Hair follicular keratinocyte (primary cell): ENCODE measurements around the gene LY9. TPM values are rescaled to one million over a fixed set of nuclear protein-coding genes. Genes with fewer than 3 reads are reported as not detected.

Source experiments
- total RNA-seq: library from RNA; depleted of rRNA; stranded (reverse); fragments of >200 nt; gene quantifications from 2 replicates; pipeline ENCODE4 v1.2.3, GENCODE V29; 2015

Gene LY9
- total RNA-seq, result not detected in 2 replicates

GRCh38 chr1:160795951-160796383 is at the start of gene LY9:
Gene LY9 (plus strand): TSS chr1:160796174. CDS start chr1:160796188, 14 bp downstream.

GRCh38 chr1:160862203-160863060 is 66.5 kb downstream of the LY9 start, which contains the start of gene CD244:
Gene CD244 (minus strand): TSS chr1:160862887. CDS start chr1:160862677, 210 bp downstream.

Other genes with a start within 250 kb of the LY9 start
- not detected in 2 replicates for gene CD84, start 216.7 kb upstream of the LY9 start, total RNA-seq
- gene SLAMF1, start 149.1 kb upstream of the LY9 start, total RNA-seq, result not detected in 2 replicates
- gene CD48, start 84.4 kb upstream of the LY9 start, total RNA-seq, result not detected in 2 replicates
- gene SLAMF7, start 56.9 kb upstream of the LY9 start, total RNA-seq, result 0.19 and 1.0 TPM in 2 replicates
- not detected in 2 replicates for gene CD244, start 66.7 kb downstream of the LY9 start, total RNA-seq
- gene ITLN1, start 89.0 kb downstream of the LY9 start, total RNA-seq, result not detected in 2 replicates
- not detected in 2 replicates for gene ITLN2, start 158.6 kb downstream of the LY9 start, total RNA-seq
- gene F11R, start 225.0 kb downstream of the LY9 start, total RNA-seq, result 97.3 and 126 TPM in 2 replicates
- gene TSTD1, start 242.8 kb downstream of the LY9 start, total RNA-seq, result 123 and 299 TPM in 2 replicates
- gene USF1, start 249.8 kb downstream of the LY9 start, total RNA-seq, result 20.1 and 30.0 TPM in 2 replicates